Kidney glomerular epithelial cell (primary cell): ENCODE measurements around the gene CNKSR3.
A peak's percentile ranks its signal among the peaks of the same experiment; 100 is the strongest.
"Not testable (repeated sequence)": the region's sequence is repeated elsewhere in the genome, so short reads cannot be mapped to it uniquely, and the experiment has no call there.

Experiments used
- DNase-seq: peaks from one replicate; lab custom pipeline; 2025; lab: John Stamatoyannopoulos, UW

The CNKSR3 gene

GRCh38 chr6:154510144-154510905 lies at the start of gene CNKSR3:
CNKSR3 (minus strand) TSS chr6:154510685; CDS start chr6:154510114, 571 bp downstream.
- DNase-seq, result peak; percentile 83

GRCh38 chr6:154558984-154559383 lies 48.5 kb upstream of the CNKSR3 start:
- no peak for DNase-seq

GRCh38 chr6:154558513-154558912 lies 48.0 kb upstream of the CNKSR3 start:
- no peak for DNase-seq

GRCh38 chr6:154555073-154555677 lies 44.7 kb upstream of the CNKSR3 start:
- DNase-seq, result peak; percentile 87

- no peak for DNase-seq
Measured at GRCh38 chr6:154554491-154554890, 44.0 kb upstream of the CNKSR3 start.

- no peak for DNase-seq
Measured at GRCh38 chr6:154550779-154551178, 40.3 kb upstream of the CNKSR3 start.

GRCh38 chr6:154549179-154549578 lies 38.7 kb upstream of the CNKSR3 start:
- no peak for DNase-seq

GRCh38 chr6:154548130-154548830 lies 37.8 kb upstream of the CNKSR3 start:
- peak; percentile 16 for DNase-seq

- DNase-seq, result peak; percentile 54
Measured at GRCh38 chr6:154543628-154544027, 33.1 kb upstream of the CNKSR3 start.

GRCh38 chr6:154542747-154543146 lies 32.3 kb upstream of the CNKSR3 start:
- no peak for DNase-seq

GRCh38 chr6:154541837-154542236 lies 31.4 kb upstream of the CNKSR3 start:
- not testable (repeated sequence) for DNase-seq

GRCh38 chr6:154539593-154540269 lies 29.2 kb upstream of the CNKSR3 start:
- no peak for DNase-seq

GRCh38 chr6:154538640-154539191 lies 28.2 kb upstream of the CNKSR3 start:
- DNase-seq, result no peak

- DNase-seq, result no peak
Measured at GRCh38 chr6:154537511-154538325, 27.2 kb upstream of the CNKSR3 start.

- peak; percentile 13 for DNase-seq
Measured at GRCh38 chr6:154536999-154537398, 26.5 kb upstream of the CNKSR3 start.

- DNase-seq, result no peak
Measured at GRCh38 chr6:154536255-154536654, 25.8 kb upstream of the CNKSR3 start.

- no peak for DNase-seq
Measured at GRCh38 chr6:154535851-154536250, 25.4 kb upstream of the CNKSR3 start.

GRCh38 chr6:154535147-154535546 lies 24.7 kb upstream of the CNKSR3 start:
- DNase-seq, result no peak

- DNase-seq, result no peak
Measured at GRCh38 chr6:154534531-154534930, 24.0 kb upstream of the CNKSR3 start.

GRCh38 chr6:154532426-154532825 lies 21.9 kb upstream of the CNKSR3 start:
- DNase-seq, result no peak

- DNase-seq, result no peak
Measured at GRCh38 chr6:154529957-154530356, 19.5 kb upstream of the CNKSR3 start.
